ENCODE measurements around the gene C11orf54. TPM values are rescaled to one million over a fixed set of nuclear protein-coding genes. Genes with fewer than 3 reads are reported as not detected.

Gene C11orf54
- total RNA-seq, 2 experiments from 2014 or later, result 17.0 to 18.9 TPM

DNA sequence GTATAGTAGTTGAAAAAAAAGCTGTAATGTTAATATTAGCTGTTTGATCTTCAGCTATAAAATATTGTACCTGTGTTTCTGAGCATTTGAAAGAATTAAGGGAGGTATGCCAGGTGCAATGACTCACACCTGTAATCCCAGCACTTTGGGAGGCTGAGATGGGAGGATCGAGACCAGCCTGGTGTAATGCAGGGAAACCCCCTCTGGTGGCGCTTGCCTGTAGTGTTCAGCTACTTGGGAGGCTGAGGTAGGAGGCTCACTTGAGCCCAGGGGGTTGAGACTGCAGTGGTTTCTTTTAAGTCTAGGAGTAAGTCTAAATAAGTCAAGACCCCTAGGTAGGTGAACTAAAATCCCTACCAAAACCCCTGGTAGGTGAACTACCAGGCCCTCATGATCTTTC, 37.2 kb upstream of the C11orf54 start:
- no peak for TF ChIP-seq CTCF (IDR thresholded peaks at IDR 0.05)
- H3K27me3 Mint-ChIP-seq, result no peaks in the 10 kb centered on the region
- peaks cover 10% of the 10 kb centered on the region for H3K9me3 Mint-ChIP-seq
- DNase-seq, result peak; percentile 20
- CTCF ChIA-PET, result interaction anchor here (0.7 to 1.2 kb wide), 3 partner anchors 12 to 37 kb away, joined by 3 read pairs; no protein-coding TSS in a partner anchor
- peaks cover 69% of the 10 kb centered on the region for H3K36me3 Mint-ChIP-seq (ENCODE audit: low read depth)
- ATAC-seq, result no peak
- H3K4me3 Mint-ChIP-seq, result no peak overlapping the region
- H3K4me1 Mint-ChIP-seq (ENCODE audit: low read depth), result no peaks in the 10 kb centered on the region
- intact Hi-C loops (cut with micrococcal nuclease), result no loop called here
- POLR2A ChIA-PET, result no interaction called here
- H3K27ac Mint-ChIP-seq, result no peak overlapping the region

GRCh38 chr11:93710239-93710638, 31.2 kb upstream of the C11orf54 start:
- CTCF ChIA-PET, result no interaction called here
- Mint-ChIP-seq H3K4me1 (ENCODE audit: low read depth) (no peaks in the 10 kb centered on the region), H3K27ac (no peak overlapping the region), H3K4me3 (no peak overlapping the region), H3K36me3 (ENCODE audit: low read depth) (peaks cover 90% of the 10 kb centered on the region), H3K27me3 (no peaks in the 10 kb centered on the region), H3K9me3 (peaks cover 29% of the 10 kb centered on the region)
- intact Hi-C loops (cut with micrococcal nuclease), result no loop called here
- POLR2A ChIA-PET, result interaction anchor here (1.0 kb wide), 1 partner anchor 109 kb away, joined by 3 read pairs; no protein-coding TSS in a partner anchor
- TF ChIP-seq CTCF (IDR thresholded peaks at IDR 0.05), result no peak
- DNase-seq (no peak), ATAC-seq (no peak)

DNA sequence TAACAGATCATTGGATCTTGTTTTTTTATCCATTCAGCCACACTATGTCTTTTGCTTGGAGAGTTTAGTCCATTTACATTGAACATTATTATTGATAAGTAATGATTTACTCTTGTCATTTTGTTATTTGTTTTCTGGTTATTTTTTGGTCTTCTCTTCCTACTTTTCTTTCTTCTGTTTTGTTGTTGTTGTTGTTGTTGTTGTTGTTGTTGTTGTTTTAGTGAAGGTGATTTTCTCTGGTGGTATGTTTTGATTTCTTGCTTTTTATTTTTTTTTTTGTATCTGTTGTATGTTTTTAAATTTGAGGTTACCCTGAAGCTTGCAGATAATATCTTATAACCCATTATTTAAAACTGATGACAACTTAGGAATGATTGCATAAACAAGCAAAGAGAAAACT, 28.8 kb upstream of the C11orf54 start:
- ChIA-PET POLR2A (interaction anchor here (9.3 kb wide), 1 partner anchor 19 kb away, joined by 51 read pairs; no protein-coding TSS in a partner anchor), CTCF (no interaction called here)
- peaks cover 29% of the 10 kb centered on the region for H3K9me3 Mint-ChIP-seq
- DNase-seq (no peak), ATAC-seq (no peak)
- TF ChIP-seq CTCF (IDR thresholded peaks at IDR 0.05), result no peak
- intact Hi-C loops (cut with micrococcal nuclease), result no loop called here
- H3K4me3 Mint-ChIP-seq, result no peak overlapping the region
- peaks cover 90% of the 10 kb centered on the region for H3K36me3 Mint-ChIP-seq (ENCODE audit: low read depth)
- no peak overlapping the region for H3K27ac Mint-ChIP-seq
- no peaks in the 10 kb centered on the region for H3K27me3 Mint-ChIP-seq
- H3K4me1 Mint-ChIP-seq (ENCODE audit: low read depth), result peaks cover 7% of the 10 kb centered on the region

GRCh38 chr11:93715797-93716396, 25.6 kb upstream of the C11orf54 start:
- H3K9me3 Mint-ChIP-seq, result peaks cover 4% of the 10 kb centered on the region
- TF ChIP-seq CTCF (IDR thresholded peaks at IDR 0.05), result no peak
- H3K27ac Mint-ChIP-seq, result no peak overlapping the region
- H3K27me3 Mint-ChIP-seq, result no peaks in the 10 kb centered on the region
- DNase-seq, result no peak
- H3K4me1 Mint-ChIP-seq (ENCODE audit: low read depth), result peaks cover 16% of the 10 kb centered on the region
- ATAC-seq, result no peak
- intact Hi-C loops (cut with micrococcal nuclease), result no loop called here
- POLR2A ChIA-PET, result interaction anchor here (0.7 to 9.3 kb wide), 5 partner anchors 9 to 22 kb away, joined by 3 to 51 read pairs (median 3); no protein-coding TSS in a partner anchor
- peaks cover 65% of the 10 kb centered on the region for H3K36me3 Mint-ChIP-seq (ENCODE audit: low read depth)
- CTCF ChIA-PET, result no interaction called here
- no peak overlapping the region for H3K4me3 Mint-ChIP-seq

GRCh38 chr11:93717501-93717900, 24.0 kb upstream of the C11orf54 start:
- ATAC-seq (no peak), DNase-seq (no peak)
- H3K27ac Mint-ChIP-seq, result peak overlapping the region; percentile 41
- no peak for TF ChIP-seq CTCF (IDR thresholded peaks at IDR 0.05)
- H3K36me3 Mint-ChIP-seq (ENCODE audit: low read depth), result peaks cover 64% of the 10 kb centered on the region
- H3K9me3 Mint-ChIP-seq, result no peaks in the 10 kb centered on the region
- intact Hi-C loops (cut with micrococcal nuclease), result no loop called here
- H3K4me1 Mint-ChIP-seq (ENCODE audit: low read depth), result peaks cover 16% of the 10 kb centered on the region
- ChIA-PET POLR2A (interaction anchor here (1.4 to 9.3 kb wide), 3 partner anchors 8 to 23 kb away, joined by 4 to 51 read pairs (median 6); no protein-coding TSS in a partner anchor), CTCF (interaction anchor here (0.7 kb wide), 1 partner anchor 10 kb away, joined by 3 read pairs; no protein-coding TSS in a partner anchor)
- H3K4me3 Mint-ChIP-seq, result no peak overlapping the region
- no peaks in the 10 kb centered on the region for H3K27me3 Mint-ChIP-seq
